A549 treated with CpdA at 1 μM for 4 hours (cell line): ENCODE measurements around the gene DHRS3. TPM values are rescaled to one million over a fixed set of nuclear protein-coding genes. Genes with fewer than 3 reads are reported as not detected.

Experiments used
- total RNA-seq: library from RNA; stranded (reverse); fragments of 200-300 nt; extraction: Qiagen RNA extraction; gene quantifications from 5 replicates; pipeline ENCODE4 v1.2.3, GENCODE V29; 2022; ENCODE audit warnings: low read depth

Gene DHRS3, protein sequence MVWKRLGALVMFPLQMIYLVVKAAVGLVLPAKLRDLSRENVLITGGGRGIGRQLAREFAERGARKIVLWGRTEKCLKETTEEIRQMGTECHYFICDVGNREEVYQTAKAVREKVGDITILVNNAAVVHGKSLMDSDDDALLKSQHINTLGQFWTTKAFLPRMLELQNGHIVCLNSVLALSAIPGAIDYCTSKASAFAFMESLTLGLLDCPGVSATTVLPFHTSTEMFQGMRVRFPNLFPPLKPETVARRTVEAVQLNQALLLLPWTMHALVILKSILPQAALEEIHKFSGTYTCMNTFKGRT
- 42.1 to 61.0 TPM (median 59.8 TPM) in 5 replicates for total RNA-seq

DNA sequence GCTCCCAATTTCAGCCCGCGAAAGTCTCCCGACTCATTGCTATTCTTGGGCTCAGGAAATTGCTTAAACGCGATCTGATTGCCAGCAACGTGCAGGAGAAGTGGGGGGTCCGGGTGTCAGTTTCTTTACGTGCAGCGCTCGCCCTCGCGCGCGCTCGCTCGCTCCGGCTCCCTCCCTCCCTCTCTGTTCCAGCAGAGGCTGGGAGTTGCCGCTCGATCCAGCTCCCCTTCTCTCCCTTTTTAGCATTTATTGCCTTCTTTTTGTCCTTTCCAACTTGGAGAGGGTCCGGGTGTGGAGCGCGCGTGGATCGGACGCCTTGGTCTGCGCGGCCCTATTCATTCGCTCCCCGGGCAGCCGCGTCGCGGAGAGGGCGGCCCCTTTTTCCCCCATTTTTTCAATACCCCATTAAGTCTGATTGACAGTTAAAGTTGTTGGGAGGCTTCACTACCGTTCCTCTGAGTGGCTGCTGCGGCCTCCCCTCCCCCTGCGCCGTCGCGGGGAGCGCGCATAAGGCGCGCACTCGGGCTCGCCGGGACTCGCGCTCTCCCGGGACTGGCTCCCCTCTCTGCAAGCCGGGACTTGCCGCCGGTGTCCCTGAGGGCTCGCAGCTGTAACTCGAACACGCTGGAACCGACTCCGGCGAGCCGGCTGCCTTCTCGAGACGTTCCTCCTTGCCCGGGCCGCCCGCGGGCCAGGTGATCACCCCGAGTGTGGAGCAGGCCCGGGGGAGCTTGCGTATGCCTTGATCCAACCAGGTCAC, at the start of gene DHRS3:
Gene DHRS3, minus strand, starts transcription at position 310 of the 760 bp plus-strand sequence. CDS start 862 bp downstream, outside the sequence.

GRCh38 chr1:12643785-12644184, 25.8 kb upstream of the DHRS3 start, which contains the start of gene AADACL4:
AADACL4 (plus strand) TSS chr1:12644085; CDS start chr1:12644547, 462 bp downstream.

Other genes starting within 250 kb of the DHRS3 start
- gene AADACL4, start 25.9 kb upstream of the DHRS3 start, total RNA-seq, result not detected in 5 replicates
- gene AADACL3, start 97.9 kb upstream of the DHRS3 start, total RNA-seq, result not detected in 5 replicates
- not detected in 5 replicates for gene CFAP107, start 128.0 kb upstream of the DHRS3 start, total RNA-seq
- not detected in 5 replicates for gene PRAMEF12, start 155.5 kb upstream of the DHRS3 start, total RNA-seq
- gene PRAMEF1, start 173.2 kb upstream of the DHRS3 start, total RNA-seq, result not detected in 5 replicates
- not detected in 5 replicates for gene PRAMEF11, start 213.2 kb upstream of the DHRS3 start, total RNA-seq
- gene HNRNPCL1, start 230.5 kb upstream of the DHRS3 start, total RNA-seq, result not detected in 5 replicates
- gene PRAMEF2, start 238.9 kb upstream of the DHRS3 start, total RNA-seq, result not detected in 5 replicates